ENCODE data around the gene CCDC85B.

DNA sequence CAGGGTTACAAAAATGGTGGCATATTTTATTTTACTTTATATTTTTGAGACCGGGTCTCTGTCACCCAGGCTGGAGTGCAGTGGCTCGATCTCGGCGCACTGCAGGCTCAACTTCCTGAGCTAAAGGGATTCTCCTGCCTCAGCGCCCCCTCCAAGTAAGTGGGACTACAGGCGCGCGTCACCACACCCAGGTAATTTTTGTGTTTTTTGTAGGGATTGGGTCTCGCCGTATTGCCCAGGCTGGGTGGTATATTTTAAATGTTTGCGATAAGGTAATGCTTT, 10.4 kb downstream of the CCDC85B start:
- TF ChIP-seq, protein P1, sequence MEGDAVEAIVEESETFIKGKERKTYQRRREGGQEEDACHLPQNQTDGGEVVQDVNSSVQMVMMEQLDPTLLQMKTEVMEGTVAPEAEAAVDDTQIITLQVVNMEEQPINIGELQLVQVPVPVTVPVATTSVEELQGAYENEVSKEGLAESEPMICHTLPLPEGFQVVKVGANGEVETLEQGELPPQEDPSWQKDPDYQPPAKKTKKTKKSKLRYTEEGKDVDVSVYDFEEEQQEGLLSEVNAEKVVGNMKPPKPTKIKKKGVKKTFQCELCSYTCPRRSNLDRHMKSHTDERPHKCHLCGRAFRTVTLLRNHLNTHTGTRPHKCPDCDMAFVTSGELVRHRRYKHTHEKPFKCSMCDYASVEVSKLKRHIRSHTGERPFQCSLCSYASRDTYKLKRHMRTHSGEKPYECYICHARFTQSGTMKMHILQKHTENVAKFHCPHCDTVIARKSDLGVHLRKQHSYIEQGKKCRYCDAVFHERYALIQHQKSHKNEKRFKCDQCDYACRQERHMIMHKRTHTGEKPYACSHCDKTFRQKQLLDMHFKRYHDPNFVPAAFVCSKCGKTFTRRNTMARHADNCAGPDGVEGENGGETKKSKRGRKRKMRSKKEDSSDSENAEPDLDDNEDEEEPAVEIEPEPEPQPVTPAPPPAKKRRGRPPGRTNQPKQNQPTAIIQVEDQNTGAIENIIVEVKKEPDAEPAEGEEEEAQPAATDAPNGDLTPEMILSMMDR (IDR thresholded peaks at IDR 0.05): no peak
- TF ChIP-seq TCF7L2 (IDR thresholded peaks at IDR 0.05; ENCODE audit: low read depth, low read length): no peak

Data from Panc1 (cell line).